GM21786 (cell line): ENCODE results near the gene ACMSD.
"Not testable (repeated sequence)": the region's sequence is repeated elsewhere in the genome, so short reads cannot be mapped to it uniquely, and the experiment has no call there.

Experiments used
- ATAC-seq: cut with Tn5 transposase; IDR thresholded peaks from one replicate; pipeline ENCODE4 v1.9.1; 2021; ENCODE audit not compliant: unreplicated experiment

Gene ACMSD

GRCh38 chr2:134847582-134847981 lies 9.2 kb downstream of the ACMSD start:
- not testable (repeated sequence) for ATAC-seq

DNA sequence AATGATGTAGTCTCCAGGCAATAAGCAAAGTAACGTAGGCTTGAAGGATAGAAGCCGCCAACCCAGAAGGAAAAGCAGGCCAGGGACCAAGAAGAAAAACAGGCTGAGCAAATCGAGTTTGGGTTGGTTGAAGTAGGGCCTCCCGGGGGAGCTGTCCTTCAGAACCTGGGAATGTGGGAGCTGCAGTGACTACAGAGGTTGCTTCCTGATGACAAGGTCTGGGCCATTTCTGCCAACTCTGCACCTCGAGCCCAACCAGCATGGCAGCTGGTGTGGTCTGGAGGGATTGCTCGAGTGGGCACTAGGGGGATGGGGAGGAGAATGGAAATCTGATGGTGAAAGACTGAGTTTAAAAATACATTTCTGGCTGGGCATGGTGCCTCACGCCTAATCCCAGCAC lies 14.1 kb downstream of the ACMSD start:
- ATAC-seq, result no peak

DNA sequence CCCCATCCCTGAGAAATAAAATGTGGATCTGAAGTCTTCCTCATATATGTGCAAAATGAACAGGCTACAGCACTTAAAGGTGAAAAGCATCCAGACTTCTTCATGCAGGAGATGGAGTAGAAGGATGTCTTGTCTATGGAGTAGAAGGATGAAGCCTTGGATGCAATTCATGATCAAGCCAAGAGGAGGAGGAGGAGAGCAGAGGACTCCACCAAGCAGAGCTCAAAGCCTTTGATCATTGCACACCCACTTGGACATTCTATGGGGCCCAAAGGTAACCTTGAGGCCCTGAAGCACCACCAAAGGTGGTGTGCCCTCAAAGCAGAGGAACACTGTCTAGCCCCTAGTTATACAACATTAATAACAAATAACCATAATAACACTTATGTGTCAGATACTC lies 17.3 kb downstream of the ACMSD start:
- no peak for ATAC-seq

GRCh38 chr2:134858245-134858644 lies 19.8 kb downstream of the ACMSD start:
- ATAC-seq, result no peak

- no peak for ATAC-seq
These were observed 22.8 kb downstream of the ACMSD start for GRCh38 chr2:134861173-134861572.

DNA sequence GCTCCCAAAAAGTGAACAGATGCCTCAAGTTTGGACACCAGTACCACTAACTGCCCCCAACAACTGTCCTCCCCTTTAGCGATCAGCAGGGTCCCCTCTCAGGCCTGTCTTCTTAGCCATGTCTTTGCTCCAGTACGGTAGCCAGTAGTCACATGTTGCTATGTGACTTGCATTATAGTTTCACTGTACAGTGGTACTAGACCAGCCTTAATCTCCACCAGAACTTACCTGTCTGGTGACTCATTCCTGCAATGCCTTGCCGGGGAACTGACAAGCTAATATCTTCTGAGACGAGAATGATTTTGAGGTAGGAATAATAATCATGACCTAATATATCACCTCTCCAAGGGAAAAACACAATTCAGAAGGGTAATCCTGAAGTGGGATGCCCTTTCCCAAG lies 23.7 kb downstream of the ACMSD start:
- no peak for ATAC-seq

- ATAC-seq, result no peak
These were observed 24.3 kb downstream of the ACMSD start for GRCh38 chr2:134862674-134863073.

DNA sequence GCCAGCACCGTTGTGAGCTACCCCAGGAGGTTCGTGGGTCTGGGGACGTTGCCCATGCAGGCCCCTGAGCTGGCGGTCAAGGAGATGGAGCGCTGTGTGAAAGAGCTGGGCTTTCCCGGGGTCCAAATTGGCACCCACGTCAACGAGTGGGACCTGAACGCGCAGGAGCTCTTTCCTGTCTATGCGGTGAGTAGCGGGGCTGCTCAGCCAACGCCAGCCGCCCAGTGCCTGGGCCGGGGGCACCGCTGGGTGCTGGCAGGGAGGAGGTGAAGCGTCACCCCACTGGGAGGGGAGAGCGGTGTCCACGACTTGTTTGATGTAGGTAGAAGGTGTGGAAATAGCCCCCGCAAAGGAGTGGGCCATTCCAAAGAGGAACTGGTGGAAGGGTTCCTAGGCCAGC lies 25.0 kb downstream of the ACMSD start:
- no peak for ATAC-seq

GRCh38 chr2:134865067-134865787 lies 26.8 kb downstream of the ACMSD start:
- ATAC-seq, result no peak

DNA sequence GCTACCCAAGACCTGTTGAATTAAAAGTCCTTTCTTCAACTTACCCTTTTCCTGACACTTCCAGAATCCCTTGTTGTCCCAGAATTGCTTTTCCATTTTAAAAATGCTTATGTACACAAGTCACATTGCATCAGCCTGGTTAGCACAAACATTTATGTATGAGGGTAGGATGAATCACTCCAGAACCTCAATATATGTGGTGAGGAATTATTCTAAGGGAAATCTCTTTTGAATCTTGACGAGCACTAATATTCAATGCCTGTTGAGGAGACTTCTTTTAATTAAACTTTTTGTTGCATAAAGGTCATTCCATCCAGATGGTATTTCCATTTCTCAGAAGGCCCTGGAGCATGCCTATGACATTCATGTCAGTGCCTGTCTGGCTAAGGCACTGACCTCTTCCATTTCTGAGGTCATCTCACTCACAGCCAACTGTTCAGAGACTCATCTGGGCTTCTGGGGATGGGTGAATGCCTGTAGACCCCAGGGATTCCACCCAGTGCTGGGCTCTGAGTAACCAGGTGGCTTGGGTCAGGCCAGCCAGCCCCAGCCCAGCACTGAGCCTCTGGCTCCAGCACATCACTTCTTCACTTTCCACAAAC lies 28.2 kb downstream of the ACMSD start:
- no peak for ATAC-seq

- no peak for ATAC-seq
These were observed 31.7 kb downstream of the ACMSD start for GRCh38 chr2:134869946-134870736.

DNA sequence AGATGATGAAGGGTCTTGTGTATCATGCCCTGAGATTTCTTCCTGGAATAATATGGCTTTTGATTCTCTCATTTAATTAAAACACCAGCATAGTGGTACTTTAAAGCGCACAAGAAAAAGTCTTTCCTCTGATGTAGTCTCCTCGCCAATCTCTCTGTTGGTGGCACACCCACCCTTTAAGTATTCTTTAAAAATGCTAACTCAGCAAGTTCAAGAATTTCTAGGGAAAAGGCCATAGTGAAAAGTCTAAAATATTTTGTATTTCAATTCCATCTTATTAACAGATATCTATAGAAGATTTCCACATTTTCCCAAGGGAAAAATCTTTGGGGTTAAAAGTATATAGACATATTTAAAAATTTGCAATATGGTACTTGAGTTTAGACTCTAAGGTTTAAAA lies 34.7 kb downstream of the ACMSD start:
- no peak for ATAC-seq

DNA sequence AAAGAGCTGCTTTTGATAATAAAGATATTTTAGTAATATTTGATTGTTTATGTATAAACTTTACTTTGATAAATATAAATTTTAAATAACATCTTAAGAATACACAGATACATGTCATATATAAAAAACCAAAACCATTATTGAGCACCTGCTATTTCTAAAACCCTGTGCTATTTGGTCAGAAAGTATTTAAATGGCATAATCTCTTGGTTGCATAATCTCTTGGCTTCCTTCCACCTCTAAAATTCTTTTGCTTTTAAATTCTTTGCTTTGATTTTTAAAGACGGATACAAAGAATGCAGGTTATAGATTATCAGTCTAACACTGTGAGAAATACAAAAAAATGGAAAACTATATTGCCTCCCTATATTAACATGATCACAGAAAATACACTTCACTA lies 36.9 kb downstream of the ACMSD start:
- ATAC-seq, result no peak

DNA sequence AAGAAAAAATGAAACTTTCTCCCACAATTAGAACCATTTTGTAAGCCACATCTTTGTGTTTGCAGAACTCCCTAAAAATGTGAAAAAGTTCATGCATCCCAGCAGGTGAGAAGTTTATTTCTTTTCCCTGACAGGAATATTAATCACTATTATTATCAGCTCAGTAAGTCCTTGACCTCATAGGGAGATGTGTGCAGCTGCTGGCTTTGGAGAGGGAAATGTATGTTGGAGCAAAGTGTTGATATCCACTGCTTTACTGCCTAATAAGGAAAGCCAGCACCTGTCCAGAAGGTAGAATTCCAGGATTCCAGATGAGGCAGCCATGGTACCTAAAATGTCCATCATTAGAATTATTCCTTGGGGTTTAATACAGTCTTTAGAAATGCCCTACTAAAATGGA lies 44.4 kb downstream of the ACMSD start:
- no peak for ATAC-seq

DNA sequence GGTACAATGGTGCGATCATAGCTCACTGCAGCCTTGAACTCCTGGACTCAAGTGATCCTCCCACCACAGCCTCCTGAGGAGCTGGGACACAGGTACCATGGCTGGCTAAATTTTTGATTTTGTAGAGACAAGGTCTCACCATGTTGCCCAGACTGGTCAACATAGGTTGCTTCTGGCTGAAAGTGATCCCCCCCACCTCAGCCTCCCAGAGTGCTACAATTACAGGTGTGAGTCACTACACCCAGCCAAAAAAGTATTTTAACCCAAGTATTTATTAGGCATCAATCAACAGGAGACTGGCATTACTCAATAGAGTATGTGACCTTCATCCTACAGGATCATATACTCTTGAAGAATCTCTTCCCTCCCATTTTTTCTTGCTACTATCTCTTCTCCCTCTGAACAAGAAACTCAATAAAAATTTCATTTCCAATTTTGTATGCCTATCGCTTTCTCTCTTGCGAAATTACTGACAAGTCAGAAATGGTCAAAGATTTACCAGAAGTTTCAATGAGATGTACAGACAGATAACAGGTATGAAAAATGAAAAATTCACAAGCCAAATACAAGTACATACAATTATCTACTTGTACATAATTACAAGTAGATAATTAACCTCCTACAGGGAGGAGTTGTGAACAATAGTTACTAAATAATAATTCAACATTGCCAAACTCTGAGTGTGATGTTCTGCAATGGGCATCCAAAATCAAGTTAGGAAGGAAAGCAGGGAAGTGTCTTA lies 45.3 kb downstream of the ACMSD start:
- no peak for ATAC-seq

DNA sequence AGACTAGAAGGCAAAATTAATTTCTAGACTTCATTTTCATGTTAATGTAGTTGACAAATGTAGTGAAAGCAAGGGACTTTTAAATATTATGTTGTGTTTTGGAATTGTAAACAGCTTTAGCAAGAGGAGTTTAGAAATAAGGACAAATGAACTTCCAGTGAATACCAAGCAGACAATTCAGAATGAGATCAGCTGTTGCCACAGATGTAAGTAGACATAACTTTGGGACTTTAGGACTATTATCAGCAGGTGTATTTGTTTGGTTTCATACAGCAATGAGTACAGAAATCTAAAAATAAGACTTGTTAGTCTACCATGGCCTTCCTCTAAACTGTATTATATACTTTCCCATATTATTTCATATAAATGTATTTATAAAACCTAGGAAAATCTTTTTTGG lies 46.0 kb downstream of the ACMSD start:
- no peak for ATAC-seq

GRCh38 chr2:134892282-134893035 lies 54.0 kb downstream of the ACMSD start:
- no peak for ATAC-seq

- no peak for ATAC-seq
These were observed 59.5 kb downstream of the ACMSD start for GRCh38 chr2:134897932-134898331.

DNA sequence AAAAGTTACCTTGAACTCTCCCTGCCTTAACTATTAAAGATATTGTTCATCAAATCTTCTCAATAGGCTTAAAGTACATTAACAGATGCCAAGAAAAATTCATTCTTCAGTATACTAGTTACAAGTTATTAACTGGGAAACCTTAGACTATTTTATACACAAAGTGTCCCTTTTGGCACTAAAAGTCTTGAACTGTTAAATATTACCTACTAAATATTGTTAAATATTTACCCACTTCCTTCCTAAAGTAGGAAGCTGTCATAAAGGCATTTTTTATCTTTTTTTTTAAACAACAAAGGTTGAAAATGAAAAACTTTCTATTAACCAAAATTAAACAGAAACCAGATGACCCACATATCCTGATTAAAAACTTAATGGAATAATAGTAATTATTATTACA lies 60.8 kb downstream of the ACMSD start:
- ATAC-seq, result no peak

- no peak for ATAC-seq
These were observed 61.7 kb downstream of the ACMSD start for GRCh38 chr2:134900151-134900550.

- not testable (repeated sequence) for ATAC-seq
These were observed 65.3 kb downstream of the ACMSD start for GRCh38 chr2:134903701-134904100.
